Coronary artery (tissue), 2 donors: Measurements from ENCODE around the gene TSHZ1.
A peak's percentile ranks its signal among the peaks of the same experiment; 100 is the strongest.

Experiments used
- DNase-seq: peaks from one replicate; pipeline ENCODE4 v3.0.0-alpha.2; 2017; ENCODE audit warnings: low spot score
- H3K27ac ChIP-seq, 2 donors: fragments of 200-600 bp; sonication (generic); one replicate each; pipeline ENCODE4 v1.5.1; 2016 to 2019
- H3K4me3 ChIP-seq: fragments of 200-600 bp; sonication (generic); 2 replicates; pipeline ENCODE4 v1.5.1; 2016; ENCODE audit warnings: mild to moderate bottlenecking, moderate library complexity
- CTCF ChIP-seq: fragments of 200-600 bp; sonication (generic); IDR thresholded peaks from one replicate; pipeline ENCODE4 v1.5.1; 2019; ENCODE audit warnings: antibody characterized with exemption

The TSHZ1 gene

DNA sequence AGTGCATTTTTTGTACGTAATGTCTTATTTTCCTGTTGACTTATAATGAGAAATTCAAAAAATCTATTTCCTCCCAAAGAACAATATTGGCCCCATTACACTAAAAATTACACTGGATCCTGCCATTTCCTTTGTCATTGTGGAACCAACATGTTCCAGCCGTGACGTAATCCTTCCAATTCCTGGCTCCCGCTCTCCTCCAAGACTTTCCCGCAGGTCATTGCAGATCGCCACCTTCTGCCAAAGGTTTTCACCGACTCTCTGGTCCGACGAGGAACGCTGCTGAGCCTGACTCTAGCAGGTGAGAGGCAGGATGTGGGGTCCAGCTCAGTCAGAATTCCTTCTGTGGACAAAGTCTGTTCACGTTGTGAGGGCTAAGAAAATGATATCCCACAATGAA is 39.7 kb upstream of the TSHZ1 start:
- DNase-seq = peak; percentile 49
- no peak for TF ChIP-seq CTCF
- no peak overlapping the region for H3K4me3 ChIP-seq
- peak overlapping the region in 1 of 2 donors; percentile 5 for H3K27ac ChIP-seq

GRCh38 chr18:75172299-75173124 is 38.1 kb upstream of the TSHZ1 start:
- Histone ChIP-seq H3K4me3 (no peak overlapping the region), H3K27ac (no peak overlapping the region)
- peak; percentile 54 for DNase-seq
- TF ChIP-seq CTCF = no peak

DNA sequence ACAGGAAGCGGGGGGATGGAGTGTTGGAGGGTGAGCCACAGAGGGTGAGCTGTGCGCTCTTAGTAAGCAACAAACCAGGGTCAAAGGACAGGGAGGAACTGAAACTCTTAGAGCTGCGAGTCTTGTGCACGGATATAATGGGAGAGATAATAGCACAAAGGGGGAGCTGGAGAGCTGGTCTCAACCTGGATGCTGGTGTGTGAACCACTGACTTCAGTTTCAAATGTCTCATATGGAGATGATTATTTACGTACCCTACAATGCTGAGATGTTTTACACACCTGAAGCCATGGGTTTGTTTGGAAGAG is 37.5 kb upstream of the TSHZ1 start:
- no peak overlapping the region for H3K4me3 ChIP-seq
- no peak overlapping the region for H3K27ac ChIP-seq
- no peak for DNase-seq
- no peak for TF ChIP-seq CTCF

DNA sequence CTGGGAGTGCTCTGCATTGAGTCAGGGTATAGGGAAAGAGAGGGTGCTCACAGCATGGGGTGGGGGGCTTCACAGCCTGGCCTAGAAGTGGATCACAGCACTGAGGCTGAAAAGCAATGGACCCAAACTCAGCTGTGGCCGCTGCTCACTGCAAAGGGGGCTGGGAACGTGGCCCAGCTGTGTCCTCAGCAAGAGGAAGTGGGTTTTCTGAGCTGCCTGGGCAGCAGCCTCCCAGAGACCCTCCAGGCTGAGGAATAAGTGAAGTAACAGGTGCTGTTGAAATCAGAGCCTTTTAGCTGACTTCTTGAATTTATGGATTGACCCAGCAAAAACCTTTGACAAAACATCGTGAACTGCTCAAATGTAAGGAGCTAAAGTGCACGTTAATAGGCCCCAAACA is 36.9 kb upstream of the TSHZ1 start:
- H3K4me3 ChIP-seq = no peak overlapping the region
- TF ChIP-seq CTCF = no peak
- H3K27ac ChIP-seq = no peak overlapping the region
- DNase-seq = peak; percentile 49

DNA sequence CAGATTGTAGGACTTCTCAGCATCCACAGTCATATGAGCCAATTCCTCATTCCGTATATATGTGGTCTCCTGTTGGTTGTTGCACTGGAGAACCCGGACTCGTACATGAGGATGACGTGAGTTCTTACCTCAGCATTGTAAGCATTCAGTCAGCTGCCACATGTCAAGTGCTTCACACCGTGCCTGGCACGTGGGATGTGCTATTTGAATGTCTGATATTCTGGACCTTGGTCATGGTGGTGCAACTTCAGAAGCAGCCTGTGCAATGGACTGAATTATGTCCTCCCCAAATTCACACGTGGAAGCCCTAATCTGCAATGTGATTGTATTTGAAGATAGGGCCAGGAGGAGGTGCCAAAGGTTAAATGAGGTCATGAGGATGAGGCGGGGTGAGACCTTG is 33.7 kb upstream of the TSHZ1 start:
- no peak for DNase-seq
- H3K27ac ChIP-seq = no peak overlapping the region
- H3K4me3 ChIP-seq = no peak overlapping the region
- no peak for TF ChIP-seq CTCF

- Histone ChIP-seq H3K4me3 (no peak overlapping the region), H3K27ac (no peak overlapping the region)
- no peak for TF ChIP-seq CTCF
- DNase-seq = no peak
Measured at GRCh38 chr18:75178376-75178775, 32.2 kb upstream of the TSHZ1 start.

GRCh38 chr18:75179819-75180600 is 30.6 kb upstream of the TSHZ1 start:
- TF ChIP-seq CTCF = no peak
- no peak for DNase-seq
- Histone ChIP-seq H3K4me3 (no peak overlapping the region), H3K27ac (no peak overlapping the region)
